ENCODE data around the gene RPH3AL. TPM values are rescaled to one million over a fixed set of nuclear protein-coding genes. Genes with fewer than 3 reads are reported as not detected.
"Not testable (repeated sequence)": the region's sequence is repeated elsewhere in the genome, so short reads cannot be mapped to it uniquely, and the experiment has no call there.

RPH3AL gene
- total RNA-seq, 1 experiment from 2014 or later = 2.5 TPM

- H3K9me3 ChIP-seq (replicated peaks); H3K4me3 ChIP-seq; H3K36me3 ChIP-seq; DNase-seq (ENCODE audit: low read depth in 1 of 2, low spot score in 2 of 2); H3K27me3 ChIP-seq (replicated peaks); H3K27ac ChIP-seq; H3K4me1 ChIP-seq (replicated peaks): not testable (repeated sequence)
These were observed 136.8 kb downstream of the RPH3AL start for GRCh38 chr17:215563-216478.

DNA sequence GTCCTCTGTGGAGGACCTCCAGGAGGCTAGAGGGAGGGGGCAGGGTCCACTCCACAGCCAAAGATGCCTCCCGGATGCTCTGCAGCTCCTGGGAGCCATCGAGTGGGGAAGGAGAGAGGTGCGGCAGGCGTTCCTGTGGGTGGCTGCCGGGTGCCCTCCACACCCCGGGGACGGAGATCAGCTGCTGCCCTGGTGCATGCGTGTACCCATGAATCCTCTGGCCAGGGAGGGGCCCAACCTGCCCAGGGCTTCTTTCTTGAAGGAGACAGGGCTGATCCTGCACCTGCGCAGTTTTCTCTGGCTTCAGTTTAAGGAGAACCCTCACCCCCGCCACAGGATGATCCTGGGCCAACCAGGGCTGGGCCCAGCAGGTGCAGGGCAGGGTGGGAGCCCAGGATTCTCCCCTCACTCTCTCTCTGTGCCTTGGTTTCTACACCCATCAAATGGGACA is 137.7 kb downstream of the RPH3AL start:
- no peak overlapping the region for H3K4me3 ChIP-seq
- H3K27me3 ChIP-seq (replicated peaks) = no peaks in the 10 kb centered on the region
- no peak for DNase-seq (ENCODE audit: low read depth in 1 of 2, low spot score in 2 of 2)
- no peaks in the 10 kb centered on the region for H3K9me3 ChIP-seq (replicated peaks)
- no peaks in the 10 kb centered on the region for H3K4me1 ChIP-seq (replicated peaks)
- H3K27ac ChIP-seq = no peak overlapping the region
- no peaks in the 10 kb centered on the region for H3K36me3 ChIP-seq

GRCh38 chr17:213286-214105 is 139.1 kb downstream of the RPH3AL start:
- H3K4me1 ChIP-seq (replicated peaks) = no peaks in the 10 kb centered on the region
- H3K9me3 ChIP-seq (replicated peaks) = no peaks in the 10 kb centered on the region
- H3K36me3 ChIP-seq = no peaks in the 10 kb centered on the region
- no peaks in the 10 kb centered on the region for H3K27me3 ChIP-seq (replicated peaks)
- no peak overlapping the region for H3K4me3 ChIP-seq
- DNase-seq (ENCODE audit: low read depth in 1 of 2, low spot score in 2 of 2) = no peak
- no peak overlapping the region for H3K27ac ChIP-seq

DNA sequence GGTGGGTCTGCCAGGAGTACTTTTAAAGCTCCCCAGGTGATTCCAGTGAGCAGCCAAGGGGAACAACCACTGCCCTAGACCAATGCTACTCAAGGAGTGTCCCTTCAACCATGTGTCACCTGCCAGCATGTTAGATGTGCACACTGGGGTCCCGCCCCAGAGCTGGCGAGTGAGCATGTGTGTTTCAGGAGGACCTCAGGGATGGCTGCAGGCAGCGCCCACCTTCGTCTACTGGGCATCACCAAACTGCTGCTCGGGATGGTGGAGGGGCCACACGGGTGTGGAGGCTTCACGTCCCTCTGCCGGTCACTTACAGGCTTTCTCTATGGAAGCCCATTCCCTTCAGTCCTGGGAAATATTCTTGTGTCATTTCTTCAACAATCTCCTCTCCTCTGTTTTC is 142.2 kb downstream of the RPH3AL start:
- Histone ChIP-seq H3K4me3 (no peak overlapping the region), H3K9me3 (replicated peaks) (no peaks in the 10 kb centered on the region), H3K36me3 (no peaks in the 10 kb centered on the region), H3K27ac (no peak overlapping the region), H3K4me1 (replicated peaks) (no peaks in the 10 kb centered on the region), H3K27me3 (replicated peaks) (peaks cover 5% of the 10 kb centered on the region)
- DNase-seq (ENCODE audit: low read depth in 1 of 2, low spot score in 2 of 2) = no peak

GRCh38 chr17:208429-208828 is 144.2 kb downstream of the RPH3AL start:
- DNase-seq (ENCODE audit: low read depth in 1 of 2, low spot score in 2 of 2) = no peak
- Histone ChIP-seq H3K4me3 (no peak overlapping the region), H3K27me3 (replicated peaks) (peaks cover 5% of the 10 kb centered on the region), H3K27ac (no peak overlapping the region), H3K4me1 (replicated peaks) (no peaks in the 10 kb centered on the region), H3K9me3 (replicated peaks) (no peaks in the 10 kb centered on the region), H3K36me3 (no peaks in the 10 kb centered on the region)

DNA sequence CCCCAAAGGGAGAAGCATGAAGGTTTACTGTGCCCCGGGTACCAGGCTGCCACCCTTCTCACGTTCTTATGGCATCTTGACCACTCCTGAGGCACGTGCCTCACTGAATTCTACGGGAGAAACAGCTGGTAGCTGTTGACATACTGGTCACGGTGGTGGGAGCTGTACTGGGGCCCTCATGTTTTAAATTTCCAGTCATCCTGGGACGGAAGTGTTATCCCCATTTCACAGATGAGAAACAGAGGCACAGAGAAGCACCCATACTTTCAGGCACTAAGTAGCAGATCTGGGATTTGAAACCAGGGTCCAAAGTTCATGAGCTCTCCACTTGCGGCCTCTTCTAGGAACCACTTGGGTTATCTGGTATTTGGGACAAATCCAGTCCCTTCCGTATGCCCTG is 144.8 kb downstream of the RPH3AL start:
- Histone ChIP-seq H3K4me3 (no peak overlapping the region), H3K4me1 (replicated peaks) (no peaks in the 10 kb centered on the region)

GRCh38 chr17:206941-207560 is 145.6 kb downstream of the RPH3AL start:
- Histone ChIP-seq H3K9me3 (replicated peaks) (no peaks in the 10 kb centered on the region), H3K27ac (no peak overlapping the region), H3K36me3 (no peaks in the 10 kb centered on the region), H3K27me3 (replicated peaks) (peaks cover 5% of the 10 kb centered on the region), H3K4me3 (no peak overlapping the region), H3K4me1 (replicated peaks) (no peaks in the 10 kb centered on the region)
- no peak for DNase-seq (ENCODE audit: low read depth in 1 of 2, low spot score in 2 of 2)

More for the DNA sequence above, 144.8 kb downstream of the RPH3AL start:
- DNase-seq (ENCODE audit: low read depth in 1 of 2, low spot score in 2 of 2) = no peak
- Histone ChIP-seq H3K27me3 (replicated peaks) (peaks cover 5% of the 10 kb centered on the region), H3K27ac (no peak overlapping the region), H3K9me3 (replicated peaks) (no peaks in the 10 kb centered on the region), H3K36me3 (no peaks in the 10 kb centered on the region)

- H3K4me1 ChIP-seq (replicated peaks); H3K36me3 ChIP-seq; DNase-seq (ENCODE audit: low read depth in 1 of 2, low spot score in 2 of 2); H3K4me3 ChIP-seq; H3K27me3 ChIP-seq (replicated peaks); H3K9me3 ChIP-seq (replicated peaks); H3K27ac ChIP-seq: not testable (repeated sequence)
These were observed 146.1 kb downstream of the RPH3AL start for GRCh38 chr17:206484-206883.

GRCh38 chr17:205817-206216 is 146.8 kb downstream of the RPH3AL start:
- Histone ChIP-seq H3K27ac (no peak overlapping the region), H3K4me1 (replicated peaks) (no peaks in the 10 kb centered on the region), H3K36me3 (no peaks in the 10 kb centered on the region), H3K27me3 (replicated peaks) (peaks cover 5% of the 10 kb centered on the region), H3K9me3 (replicated peaks) (no peaks in the 10 kb centered on the region), H3K4me3 (no peak overlapping the region)
- DNase-seq (ENCODE audit: low read depth in 1 of 2, low spot score in 2 of 2) = no peak

GRCh38 chr17:205148-205669 is 147.4 kb downstream of the RPH3AL start:
- no peak overlapping the region for H3K4me3 ChIP-seq
- H3K27me3 ChIP-seq (replicated peaks) = peaks cover 5% of the 10 kb centered on the region
- no peaks in the 10 kb centered on the region for H3K4me1 ChIP-seq (replicated peaks)
- H3K27ac ChIP-seq = no peak overlapping the region
- H3K36me3 ChIP-seq = no peaks in the 10 kb centered on the region
- no peak for DNase-seq (ENCODE audit: low read depth in 1 of 2, low spot score in 2 of 2)
- no peaks in the 10 kb centered on the region for H3K9me3 ChIP-seq (replicated peaks)

DNA sequence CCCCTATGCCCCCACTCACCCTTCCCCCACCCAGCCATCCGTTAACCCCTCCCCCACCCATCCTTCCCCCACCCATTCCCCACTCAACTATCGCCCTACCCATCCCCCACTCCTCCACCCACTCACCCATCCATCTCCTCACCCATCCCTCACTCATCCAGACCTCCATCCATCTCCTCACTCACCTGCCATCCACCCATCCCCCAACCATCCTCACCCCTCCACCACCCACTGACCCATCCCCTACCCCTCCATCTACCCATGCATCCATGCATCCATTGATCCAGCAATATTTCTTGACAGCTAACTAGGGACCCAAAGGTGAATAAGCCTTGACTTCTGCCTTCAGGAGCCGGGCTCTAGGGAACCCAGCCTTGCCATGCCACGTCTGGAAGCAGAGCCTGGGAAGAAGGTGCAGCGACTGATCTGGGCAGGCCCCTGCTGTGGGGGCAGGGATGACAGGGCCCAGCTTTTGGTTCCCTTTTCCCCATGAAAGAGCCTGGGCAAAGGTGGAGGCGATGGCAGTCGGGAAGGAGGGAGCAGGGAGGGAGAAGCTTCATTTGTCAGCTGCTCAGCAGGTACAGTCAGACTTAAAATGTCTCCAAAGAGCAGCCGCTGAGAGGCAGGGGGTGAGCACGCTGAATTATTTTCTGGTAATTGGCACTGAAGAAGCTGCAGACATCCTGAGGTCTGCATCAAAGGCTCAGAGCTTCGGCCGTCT is 148.0 kb downstream of the RPH3AL start:
- DNase-seq (ENCODE audit: low read depth in 1 of 2, low spot score in 2 of 2) = no peak
- Histone ChIP-seq H3K9me3 (replicated peaks) (no peaks in the 10 kb centered on the region), H3K27me3 (replicated peaks) (peaks cover 5% of the 10 kb centered on the region), H3K4me3 (no peak overlapping the region), H3K36me3 (no peaks in the 10 kb centered on the region), H3K27ac (no peak overlapping the region), H3K4me1 (replicated peaks) (no peaks in the 10 kb centered on the region)

- no peaks in the 10 kb centered on the region; the same call in 1 of the 2 replicates for H3K27me3 ChIP-seq (replicated peaks)
- no peaks in the 10 kb centered on the region for H3K9me3 ChIP-seq (replicated peaks)
- no peak overlapping the region for H3K4me3 ChIP-seq
- H3K27ac ChIP-seq = no peak overlapping the region
- no peak for DNase-seq (ENCODE audit: low read depth in 1 of 2, low spot score in 2 of 2)
- H3K36me3 ChIP-seq = no peaks in the 10 kb centered on the region
- H3K4me1 ChIP-seq (replicated peaks) = no peaks in the 10 kb centered on the region
These were observed 150.1 kb downstream of the RPH3AL start for GRCh38 chr17:202501-202951.

- DNase-seq (ENCODE audit: low read depth in 1 of 2, low spot score in 2 of 2); H3K4me3 ChIP-seq; H3K27ac ChIP-seq; H3K9me3 ChIP-seq (replicated peaks); H3K27me3 ChIP-seq (replicated peaks); H3K36me3 ChIP-seq; H3K4me1 ChIP-seq (replicated peaks): not testable (repeated sequence)
These were observed 150.9 kb downstream of the RPH3AL start for GRCh38 chr17:201736-202135.

Data from SJSA1 (cell line).